Activated CD4-positive, alpha-beta memory T cell treated with anti-CD3 and anti-CD28 coated beads for 36 hours (primary cell): Measurements from ENCODE around the gene LENEP. TPM values are rescaled to one million over a fixed set of nuclear protein-coding genes. Genes with fewer than 3 reads are reported as not detected.
"Not testable (repeated sequence)": the region's sequence is repeated elsewhere in the genome, so short reads cannot be mapped to it uniquely, and the experiment has no call there.

Source experiments
- CTCF ChIA-PET: fragments of 350-600 bp; sonication (Branson Sonifier 250); formaldehyde crosslinking; loops from one replicate; lab custom pipeline; 2021; ENCODE audit warnings: antibody characterized with exemption, inconsistent platforms; lab: Charles Lee
- POLR2A ChIA-PET: fragments of 350-600 bp; sonication (Branson Sonifier 250); formaldehyde crosslinking; loops from one replicate; lab custom pipeline; 2021; ENCODE audit warnings: antibody characterized with exemption; lab: Charles Lee
- DNase-seq: peaks from one replicate; pipeline ENCODE4 v3.0.0-alpha.2; 2020
- H3K27ac Mint-ChIP-seq: one replicate; pipeline ENCODE4 v1.8.0; 2021; ENCODE audit warnings: mixed read lengths
- H3K27me3 Mint-ChIP-seq: one replicate; pipeline ENCODE4 v1.8.0; 2021; ENCODE audit warnings: mixed read lengths
- H3K36me3 Mint-ChIP-seq: one replicate; pipeline ENCODE4 v1.8.0; 2021; ENCODE audit warnings: mixed read lengths
- H3K4me1 Mint-ChIP-seq: one replicate; pipeline ENCODE4 v1.8.0; 2021; ENCODE audit warnings: low read depth, mixed read lengths
- H3K4me3 Mint-ChIP-seq: one replicate; pipeline ENCODE4 v1.8.0; 2021; ENCODE audit warnings: mild to moderate bottlenecking, mixed read lengths
- H3K9me3 Mint-ChIP-seq: one replicate; pipeline ENCODE4 v1.8.0; 2021; ENCODE audit warnings: mixed read lengths
- intact Hi-C: fragments of 100-400 bp; cut with micrococcal nuclease; formaldehyde crosslinking; loops from one replicate; pipeline ENCODE4 v1.15.1; 2023
- total RNA-seq, 2 experiments: library from RNA; stranded (reverse); gene quantifications; one replicate each; pipeline ENCODE4 v1.2.3, GENCODE V29; 2021

Gene LENEP
- total RNA-seq, 2 experiments from 2014 or later, result 0.36 to 0.56 TPM

GRCh38 chr1:154992721-154993571 is 440 bp upstream of the LENEP start:
- Mint-ChIP-seq H3K27ac (no peak overlapping the region), H3K4me1 (peaks cover 21% of the 10 kb centered on the region), H3K9me3 (no peaks in the 10 kb centered on the region), H3K4me3 (no peak overlapping the region), H3K27me3 (no peaks in the 10 kb centered on the region), H3K36me3 (peaks cover 23% of the 10 kb centered on the region)
- intact Hi-C loops, result no loop called here
- DNase-seq, result no peak
- ChIA-PET POLR2A (interaction anchor here (0.6 to 5.0 kb wide), 8 partner anchors 8 to 23 kb away, joined by 3 to 19 read pairs (median 4); partner anchors contain the start of genes CKS1B and FLAD1), CTCF (interaction anchor here (1.1 to 9.4 kb wide), 4 partner anchors 9 to 92 kb away, joined by 3 to 144 read pairs (median 4); partner anchors contain the start of genes FLAD1 and PBXIP1)

GRCh38 chr1:154994269-154994587 is 842 bp downstream of the LENEP start:
- no peak for DNase-seq
- Mint-ChIP-seq H3K36me3 (peaks cover 12% of the 10 kb centered on the region), H3K27ac (no peak overlapping the region), H3K27me3 (no peaks in the 10 kb centered on the region), H3K4me3 (no peak overlapping the region), H3K9me3 (no peaks in the 10 kb centered on the region), H3K4me1 (peaks cover 19% of the 10 kb centered on the region)
- ChIA-PET POLR2A (interaction anchor here (0.6 to 5.0 kb wide), 8 partner anchors 10 to 643 kb away, joined by 3 to 19 read pairs (median 4); partner anchors contain the start of genes CKS1B, FLAD1 and PBXIP1), CTCF (interaction anchor here (0.9 to 9.4 kb wide), 6 partner anchors 11 to 91 kb away, joined by 3 to 144 read pairs (median 6); partner anchors contain the start of genes FLAD1 and PBXIP1)
- intact Hi-C loops, result no loop called here

GRCh38 chr1:154994591-154994990 is 1.2 kb downstream of the LENEP start:
- no peak for DNase-seq
- intact Hi-C loops, result no loop called here
- no peak overlapping the region for H3K4me3 Mint-ChIP-seq
- POLR2A ChIA-PET, result interaction anchor here (0.6 to 5.0 kb wide), 7 partner anchors 10 to 643 kb away, joined by 3 to 19 read pairs (median 4); partner anchors contain the start of genes CKS1B, FLAD1 and PBXIP1
- no peaks in the 10 kb centered on the region for H3K9me3 Mint-ChIP-seq
- peaks cover 20% of the 10 kb centered on the region for H3K4me1 Mint-ChIP-seq
- no peak overlapping the region for H3K27ac Mint-ChIP-seq
- H3K27me3 Mint-ChIP-seq, result no peaks in the 10 kb centered on the region
- CTCF ChIA-PET, result interaction anchor here (0.9 to 9.4 kb wide), 5 partner anchors 11 to 67 kb away, joined by 3 to 144 read pairs (median 7); partner anchors contain the start of genes FLAD1 and PBXIP1
- H3K36me3 Mint-ChIP-seq, result peaks cover 12% of the 10 kb centered on the region

- H3K4me1 Mint-ChIP-seq, result peaks cover 24% of the 10 kb centered on the region
- H3K27ac Mint-ChIP-seq, H3K4me3 Mint-ChIP-seq, H3K27me3 Mint-ChIP-seq, H3K9me3 Mint-ChIP-seq, H3K36me3 Mint-ChIP-seq, intact Hi-C loops, DNase-seq: not testable (repeated sequence)
- CTCF ChIA-PET, result interaction anchor here (0.7 to 9.4 kb wide), 9 partner anchors 8 to 326 kb away, joined by 3 to 144 read pairs (median 3); partner anchors contain the start of genes CKS1B, FLAD1, PBXIP1 and SHC1
- POLR2A ChIA-PET, result interaction anchor here (1.8 to 5.0 kb wide), 2 partner anchors 10 to 21 kb away, joined by 6 to 19 read pairs; no protein-coding TSS in a partner anchor
Observed at GRCh38 chr1:154995301-154995983, 2.1 kb downstream of the LENEP start.

GRCh38 chr1:154996966-154997701 is 3.7 kb downstream of the LENEP start:
- peaks cover 24% of the 10 kb centered on the region for H3K4me1 Mint-ChIP-seq
- no peaks in the 10 kb centered on the region for H3K27me3 Mint-ChIP-seq
- no peak for DNase-seq

DNA sequence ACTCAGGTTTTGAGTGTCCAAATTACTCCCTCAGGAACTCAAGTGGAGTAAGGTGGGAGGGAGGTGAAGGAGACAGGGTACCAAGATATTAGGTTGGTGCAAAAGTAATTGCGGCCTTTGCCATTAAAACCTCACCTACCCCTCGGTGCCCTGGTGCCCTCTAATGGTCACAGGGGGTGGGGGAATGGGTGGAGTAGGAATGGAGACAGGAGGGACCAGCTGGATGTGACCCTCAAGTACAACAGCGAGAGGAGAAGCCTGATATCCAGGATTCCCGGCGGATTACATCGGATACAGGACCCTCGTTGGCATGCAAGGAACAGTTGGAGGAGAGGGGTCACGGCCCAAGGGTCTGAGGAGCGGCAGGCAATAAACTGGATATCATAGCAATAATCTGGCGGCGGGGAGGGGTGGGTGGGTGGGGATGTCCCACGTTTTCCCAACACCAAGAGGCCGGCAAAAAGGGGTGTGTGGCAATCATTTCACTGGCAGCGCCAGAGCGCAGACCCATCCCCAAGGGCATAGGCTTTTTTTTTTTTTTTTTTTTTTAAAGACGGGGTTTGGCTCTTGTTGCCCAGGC is 4.9 kb downstream of the LENEP start:
- DNase-seq, result no peak
- intact Hi-C loops, result no loop called here
- peak overlapping the region; percentile 56 for H3K4me3 Mint-ChIP-seq
- no peaks in the 10 kb centered on the region for H3K9me3 Mint-ChIP-seq
- H3K4me1 Mint-ChIP-seq, result peaks cover 24% of the 10 kb centered on the region
- POLR2A ChIA-PET, result interaction anchor here (0.8 to 4.2 kb wide), 9 partner anchors 10 to 328 kb away, joined by 3 to 35 read pairs (median 11); partner anchors contain the start of genes CKS1B, FLAD1 and PBXIP1
- peak overlapping the region; percentile 66 for H3K27ac Mint-ChIP-seq
- H3K36me3 Mint-ChIP-seq, result peaks cover 4% of the 10 kb centered on the region
- no peaks in the 10 kb centered on the region for H3K27me3 Mint-ChIP-seq
- CTCF ChIA-PET, result interaction anchor here (0.6 to 9.4 kb wide), 23 partner anchors 10 to 438 kb away, joined by 3 to 144 read pairs (median 9); partner anchors contain the start of genes CKS1B, FLAD1, PBXIP1 and PMVK

More at GRCh38 chr1:154996966-154997701, 3.7 kb downstream of the LENEP start:
- POLR2A ChIA-PET, result interaction anchor here (0.9 to 5.0 kb wide), 4 partner anchors 11 to 19 kb away, joined by 3 to 35 read pairs (median 12); partner anchors contain the start of gene FLAD1
- H3K9me3 Mint-ChIP-seq, result no peaks in the 10 kb centered on the region
- intact Hi-C loops, result no loop called here
- H3K36me3 Mint-ChIP-seq, result peaks cover 2% of the 10 kb centered on the region
- CTCF ChIA-PET, result interaction anchor here (1.1 to 9.4 kb wide), 11 partner anchors 10 to 90 kb away, joined by 3 to 144 read pairs (median 5); partner anchors contain the start of genes CKS1B, FLAD1, PBXIP1 and PYGO2
- H3K4me3 Mint-ChIP-seq, result no peak overlapping the region
- peak overlapping the region; percentile 14 for H3K27ac Mint-ChIP-seq

DNA sequence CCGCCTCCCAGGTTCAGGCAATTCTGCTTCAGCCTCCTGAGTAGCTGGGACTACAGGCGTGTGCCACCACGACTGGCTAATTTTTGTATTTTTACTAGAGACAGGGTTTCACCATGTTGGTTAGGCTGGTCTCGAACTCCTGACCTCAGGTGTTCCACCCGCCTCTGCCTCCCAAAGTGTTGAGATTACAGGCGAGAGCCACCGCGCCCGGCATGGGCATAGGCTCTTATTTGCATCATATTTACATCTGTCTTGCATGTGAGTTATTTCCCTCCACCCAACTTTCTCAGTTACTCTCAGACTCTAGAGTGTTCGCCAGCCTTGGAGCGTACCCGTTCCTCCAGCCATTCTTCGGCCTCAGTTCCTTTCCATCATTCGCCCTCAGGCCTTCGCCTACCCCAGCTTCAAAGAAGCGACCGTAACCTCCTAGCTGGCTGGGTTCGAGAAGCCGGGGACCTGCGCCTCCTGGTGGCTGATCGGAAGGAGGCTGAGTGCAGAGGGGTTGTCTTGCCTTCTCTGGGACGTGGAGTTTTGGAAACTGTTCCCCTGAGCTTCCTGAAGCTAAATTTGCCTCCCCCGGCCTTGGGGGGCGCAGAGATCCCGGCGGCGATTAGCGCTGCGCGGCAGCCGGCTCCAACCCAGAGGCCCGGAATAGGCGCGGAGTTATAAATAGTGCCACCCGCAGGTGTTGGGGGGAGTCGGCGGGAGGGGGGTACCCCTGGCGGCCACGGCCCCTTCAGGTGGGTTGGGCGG is 5.6 kb downstream of the LENEP start:
- H3K4me3 Mint-ChIP-seq, result peak overlapping the region; percentile 94
- H3K36me3 Mint-ChIP-seq, result peaks cover 8% of the 10 kb centered on the region
- DNase-seq, result peak; percentile 87
- POLR2A ChIA-PET, result interaction anchor here (0.8 to 4.2 kb wide), 10 partner anchors 9 to 329 kb away, joined by 3 to 35 read pairs (median 11); partner anchors contain the start of genes CKS1B, FLAD1, PBXIP1 and PYGO2
- no peaks in the 10 kb centered on the region for H3K9me3 Mint-ChIP-seq
- H3K27me3 Mint-ChIP-seq, result no peaks in the 10 kb centered on the region
- intact Hi-C loops, result no loop called here
- peaks cover 24% of the 10 kb centered on the region for H3K4me1 Mint-ChIP-seq
- CTCF ChIA-PET, result interaction anchor here (0.6 to 9.4 kb wide), 23 partner anchors 10 to 439 kb away, joined by 3 to 144 read pairs (median 9); partner anchors contain the start of genes CKS1B, FLAD1, KRTCAP2 and PBXIP1
- H3K27ac Mint-ChIP-seq, result peak overlapping the region; percentile 85

- CTCF ChIA-PET, result interaction anchor here (0.5 to 9.4 kb wide), 24 partner anchors 9 to 440 kb away, joined by 3 to 144 read pairs (median 7); partner anchors contain the start of genes CKS1B, FLAD1, KRTCAP2 and PBXIP1
- H3K36me3 Mint-ChIP-seq, result peaks cover 8% of the 10 kb centered on the region
- POLR2A ChIA-PET, result interaction anchor here (1.0 to 4.2 kb wide), 10 partner anchors 8 to 135 kb away, joined by 3 to 35 read pairs (median 11); partner anchors contain the start of genes CKS1B, FLAD1, PBXIP1 and PYGO2
Observed at GRCh38 chr1:154999571-155000410, 6.4 kb downstream of the LENEP start.

GRCh38 chr1:155000411-155000725 is 7.0 kb downstream of the LENEP start:
- ChIA-PET POLR2A (interaction anchor here (1.0 to 4.2 kb wide), 8 partner anchors 8 to 135 kb away, joined by 3 to 35 read pairs (median 15); partner anchors contain the start of genes CKS1B, FLAD1, PBXIP1 and PYGO2), CTCF (interaction anchor here (0.5 to 9.4 kb wide), 14 partner anchors 8 to 132 kb away, joined by 3 to 144 read pairs (median 16); partner anchors contain the start of genes CKS1B, FLAD1, PBXIP1 and PMVK)
- H3K9me3 Mint-ChIP-seq, result no peaks in the 10 kb centered on the region
- peak overlapping the region; percentile 95 for H3K27ac Mint-ChIP-seq
- no peak for DNase-seq
- peaks cover 35% of the 10 kb centered on the region for H3K4me1 Mint-ChIP-seq
- intact Hi-C loops, result loop anchor here (1.0 to 10.0 kb wide), 8 partner anchors 26 to 1346 kb away; partner anchors contain the start of genes ADAR, ASH1L, CKS1B and KRTCAP2
- H3K4me3 Mint-ChIP-seq, result peak overlapping the region; percentile 94
- H3K36me3 Mint-ChIP-seq, result peaks cover 8% of the 10 kb centered on the region
- H3K27me3 Mint-ChIP-seq, result no peaks in the 10 kb centered on the region

More at GRCh38 chr1:154999571-155000410, 6.4 kb downstream of the LENEP start:
- peak overlapping the region; percentile 95 for H3K27ac Mint-ChIP-seq
- intact Hi-C loops, result loop anchor here (1.0 to 10.0 kb wide), 8 partner anchors 25 to 1345 kb away; partner anchors contain the start of genes ADAR, ASH1L, CKS1B and KRTCAP2
- no peaks in the 10 kb centered on the region for H3K9me3 Mint-ChIP-seq
- peak overlapping the region; percentile 94 for H3K4me3 Mint-ChIP-seq
- peak; percentile 85 for DNase-seq
- H3K27me3 Mint-ChIP-seq, result no peaks in the 10 kb centered on the region
- H3K4me1 Mint-ChIP-seq, result peaks cover 32% of the 10 kb centered on the region
